ENCODE results near the gene ANKRD13B.

ANKRD13B gene

DNA sequence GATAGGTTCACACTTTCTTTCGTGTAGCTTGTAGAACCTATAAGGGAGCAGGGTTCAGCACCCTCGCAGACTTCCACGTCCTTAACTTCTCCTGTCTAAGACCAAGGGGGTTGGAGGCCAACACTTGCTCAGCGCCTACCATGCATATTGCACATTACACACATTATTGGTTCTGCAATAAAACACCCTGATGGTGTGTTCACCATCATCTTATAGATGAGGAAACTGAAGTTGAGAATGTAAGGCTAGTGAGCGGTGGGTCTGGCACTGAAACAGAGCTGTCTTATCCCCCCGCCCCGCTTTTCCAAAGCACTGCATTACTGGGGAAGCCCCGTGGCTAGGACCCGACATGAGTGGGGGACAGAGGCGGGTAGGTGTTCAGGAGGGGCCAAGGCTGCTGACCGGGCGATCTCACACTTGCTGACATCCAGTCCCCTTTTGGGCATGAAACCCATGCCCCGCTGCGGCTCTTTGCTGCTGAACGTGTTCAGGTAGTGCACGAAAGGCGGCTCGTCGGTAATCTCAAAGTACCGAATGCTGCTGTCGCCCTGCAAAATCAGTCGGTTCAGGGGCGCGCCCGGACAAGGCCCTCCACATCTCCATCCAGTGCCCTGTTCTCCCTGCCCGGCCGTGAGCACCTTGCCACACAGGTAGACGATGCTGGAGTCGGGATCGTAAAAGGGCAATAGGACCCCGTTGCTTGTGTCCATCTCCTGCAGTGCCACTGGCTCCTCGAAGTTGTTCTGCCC, 23.5 kb downstream of the ANKRD13B start:
- DNase-seq (ENCODE audit: low spot score) = no peak

GRCh38 chr17:29617125-29617480, 24.2 kb downstream of the ANKRD13B start:
- DNase-seq (ENCODE audit: low spot score) = peak; percentile 99

DNA sequence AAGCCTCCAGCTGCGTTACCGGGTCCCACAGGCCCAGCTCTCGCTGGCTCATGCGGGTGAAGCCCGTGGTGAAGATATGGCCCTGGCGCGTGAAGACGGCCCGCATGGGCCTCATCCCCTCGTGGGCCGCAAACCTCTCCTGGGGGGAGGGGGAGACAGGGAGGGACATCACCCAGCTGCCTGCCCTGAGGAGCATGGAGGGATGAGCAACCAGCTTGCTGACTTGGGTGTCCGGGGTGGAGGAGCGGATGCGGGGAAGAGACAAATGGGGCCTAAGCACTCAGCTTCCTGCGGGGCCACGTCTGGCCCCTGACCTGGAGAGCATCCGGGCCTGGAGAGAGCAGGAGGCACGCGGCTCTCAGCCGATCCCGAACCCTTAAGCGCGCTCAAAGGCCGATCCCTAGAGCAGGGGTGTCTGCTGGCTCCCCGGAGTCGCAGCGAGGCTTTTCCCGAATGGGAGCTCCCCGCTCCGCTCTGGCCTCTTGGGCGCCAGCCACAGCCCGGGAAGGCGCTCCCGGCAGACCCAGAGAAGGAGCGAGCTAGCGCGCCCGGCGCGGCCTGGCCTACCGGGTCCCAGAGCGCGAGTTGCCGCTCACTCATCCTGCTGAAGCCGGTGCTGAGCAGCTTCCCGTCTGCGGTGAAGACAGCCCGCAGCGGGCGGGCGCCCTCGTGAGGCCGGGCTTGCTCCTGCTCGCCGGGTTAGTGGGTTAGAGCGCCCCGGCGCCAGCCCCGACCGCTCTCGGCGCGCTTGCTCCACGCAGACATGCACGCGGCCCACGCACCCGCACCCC, 24.7 kb downstream of the ANKRD13B start:
- DNase-seq (ENCODE audit: low spot score) = peak; percentile 91

DNA sequence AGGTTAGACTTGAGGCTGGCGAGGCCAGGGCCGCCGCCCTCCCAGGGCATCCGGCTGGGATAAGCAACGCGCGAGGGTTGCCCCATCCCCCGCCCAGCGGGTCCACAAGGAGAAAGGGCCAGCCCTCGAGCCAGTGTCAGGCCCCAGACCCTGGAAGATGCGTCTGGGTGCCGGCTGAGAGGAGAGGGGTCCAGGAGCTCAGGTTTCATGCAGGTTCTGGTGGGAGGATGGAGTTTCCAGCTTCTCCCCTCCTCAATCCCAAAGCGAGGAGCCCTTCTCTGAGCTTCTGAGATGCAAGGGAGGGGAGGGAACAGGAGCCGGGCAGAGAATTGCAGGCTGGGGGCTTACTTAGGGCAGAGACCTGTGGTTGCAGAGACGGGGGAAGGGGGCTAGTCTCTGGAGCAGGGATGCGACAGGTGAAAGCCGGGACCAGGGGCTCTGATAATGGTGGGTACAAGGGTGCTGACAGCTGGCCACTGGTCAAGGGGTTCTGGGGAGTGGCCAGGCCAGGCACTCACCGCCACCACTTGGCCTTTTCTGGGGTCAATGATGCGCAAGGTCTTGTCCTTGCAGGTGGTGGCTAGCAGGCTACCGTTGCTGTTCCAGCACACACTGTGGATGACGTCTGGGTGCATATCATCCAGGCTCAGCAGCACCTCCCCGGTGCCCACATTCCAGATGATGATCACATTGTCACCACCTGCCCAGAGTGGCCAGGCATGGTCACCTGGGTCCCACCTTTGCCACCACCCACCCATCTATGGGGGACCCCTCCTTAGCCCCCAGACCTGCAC, 25.5 kb downstream of the ANKRD13B start:
- no peak for DNase-seq (ENCODE audit: low spot score)

GRCh38 chr17:29619251-29619650, 26.3 kb downstream of the ANKRD13B start:
- DNase-seq (ENCODE audit: low spot score) = peak; percentile 51

DNA sequence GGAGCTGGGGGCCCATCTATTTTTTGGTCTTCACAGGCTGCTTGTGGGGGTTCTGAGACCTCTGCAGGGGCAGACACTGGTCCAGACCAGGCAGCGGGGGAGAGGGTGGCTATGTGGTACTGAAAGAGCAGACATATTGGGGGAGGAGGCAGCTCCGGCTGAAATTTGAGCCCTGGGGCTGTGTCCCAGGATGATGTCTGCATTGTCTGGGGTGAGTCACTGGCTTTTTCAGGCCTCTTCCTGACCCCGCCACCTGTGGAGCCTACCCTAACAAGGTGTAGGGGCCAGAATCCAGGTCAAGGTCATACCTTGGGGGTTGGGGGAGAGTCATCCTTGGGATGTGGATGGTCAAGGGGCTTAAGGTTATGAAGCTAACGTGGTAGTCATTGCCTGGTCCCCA, 27.3 kb downstream of the ANKRD13B start:
- no peak for DNase-seq (ENCODE audit: low spot score)

- no peak for DNase-seq (ENCODE audit: low spot score)
These were observed 28.0 kb downstream of the ANKRD13B start for GRCh38 chr17:29620779-29621500.

DNA sequence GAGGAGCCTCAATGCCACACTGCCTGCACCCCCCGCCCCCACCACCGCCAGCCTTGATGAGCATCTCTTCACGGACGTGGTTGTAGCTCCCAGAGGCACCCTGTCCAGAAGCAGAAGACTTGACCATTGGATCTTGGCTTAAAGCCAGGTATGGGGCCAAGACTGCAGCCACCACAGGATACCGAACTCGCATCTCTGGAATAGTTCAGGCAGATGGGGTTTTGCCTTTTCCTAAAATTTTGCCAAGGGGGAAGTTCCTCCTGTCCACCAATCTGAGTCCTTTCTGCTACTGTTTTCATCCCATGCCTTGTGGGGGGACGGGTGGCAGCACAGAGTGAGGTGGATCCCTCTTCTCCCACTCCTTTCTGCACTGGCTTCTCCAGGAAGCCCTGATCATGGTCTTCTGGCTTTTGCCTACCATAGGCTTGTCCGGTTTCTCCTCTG, 28.8 kb downstream of the ANKRD13B start:
- peak; percentile 32 for DNase-seq (ENCODE audit: low spot score)

DNA sequence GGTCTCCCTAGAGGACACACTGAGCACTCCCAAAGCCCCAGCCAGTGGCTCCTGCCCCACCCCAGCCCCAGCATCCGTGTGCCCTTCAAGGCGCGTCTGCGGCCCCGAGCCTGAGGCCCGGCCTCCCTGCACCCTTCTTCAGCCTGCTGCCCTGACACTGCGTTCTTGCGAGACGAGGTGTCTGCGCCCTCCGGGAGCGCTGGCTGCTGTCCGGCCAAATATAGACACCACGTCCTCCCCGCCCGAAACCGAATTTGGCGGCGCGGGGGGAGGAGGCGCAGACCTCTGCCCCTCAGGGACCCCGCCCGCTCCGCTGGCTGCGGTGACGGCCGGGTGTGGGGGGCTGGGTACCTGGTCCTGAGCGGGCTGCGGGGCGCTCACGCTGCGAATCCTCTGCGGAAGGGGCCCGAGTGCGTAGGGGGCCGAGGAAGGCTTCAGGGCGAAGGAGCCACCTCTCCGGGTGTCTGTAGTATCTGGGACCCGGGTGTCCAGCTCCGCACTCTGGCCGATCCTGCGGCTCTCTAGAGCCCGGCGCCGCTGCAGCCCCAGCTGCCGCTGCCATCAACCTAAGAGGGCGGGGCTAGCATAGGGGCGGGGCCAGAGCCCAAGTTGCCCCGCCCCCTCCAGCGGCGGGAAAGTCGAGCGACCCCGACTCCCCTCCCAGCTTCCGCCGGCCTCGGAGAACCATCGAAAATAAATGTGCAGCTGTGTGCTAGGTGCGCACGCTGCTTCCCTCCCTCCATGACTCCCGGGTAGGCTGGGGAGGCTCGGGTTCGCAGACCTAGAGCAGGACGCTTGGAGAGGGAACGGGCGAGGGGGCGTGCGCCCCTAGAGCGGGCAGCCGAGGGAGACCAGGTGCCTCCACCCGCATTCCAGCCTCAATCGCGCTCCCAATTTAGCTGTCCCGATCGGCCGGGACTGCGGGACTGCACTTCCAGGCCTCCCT, 29.7 kb downstream of the ANKRD13B start, which contains the start of gene CORO6:
TSS of gene CORO6 (minus strand) at position 576 of the 946 bp plus-strand sequence. CDS start 1,491 bp downstream, outside the sequence.
- peak; percentile 76 for DNase-seq (ENCODE audit: low spot score)

DNA sequence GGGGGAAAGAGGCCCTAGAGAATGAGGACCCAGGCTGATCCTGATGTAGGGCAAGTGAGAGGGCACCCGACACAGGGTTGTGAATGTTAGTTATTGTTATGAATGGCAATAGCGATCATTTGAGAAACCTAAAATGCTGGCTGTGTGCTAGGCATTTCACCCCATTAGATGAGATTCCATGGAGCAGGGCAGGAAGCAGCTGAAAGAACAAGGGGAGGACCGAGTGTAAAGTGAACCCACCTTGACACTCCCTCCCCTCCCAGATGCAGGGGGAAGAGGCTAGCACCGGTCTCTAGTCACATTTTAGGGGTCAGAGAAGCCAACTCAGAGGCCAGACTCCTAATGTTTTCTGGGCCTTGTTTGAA, 30.3 kb downstream of the ANKRD13B start:
- DNase-seq (ENCODE audit: low spot score) = no peak

- DNase-seq (ENCODE audit: low spot score) = no peak
These were observed 31.7 kb downstream of the ANKRD13B start for GRCh38 chr17:29624586-29624985.

- DNase-seq (ENCODE audit: low spot score) = no peak
These were observed 32.3 kb downstream of the ANKRD13B start for GRCh38 chr17:29625037-29625750.

DNA sequence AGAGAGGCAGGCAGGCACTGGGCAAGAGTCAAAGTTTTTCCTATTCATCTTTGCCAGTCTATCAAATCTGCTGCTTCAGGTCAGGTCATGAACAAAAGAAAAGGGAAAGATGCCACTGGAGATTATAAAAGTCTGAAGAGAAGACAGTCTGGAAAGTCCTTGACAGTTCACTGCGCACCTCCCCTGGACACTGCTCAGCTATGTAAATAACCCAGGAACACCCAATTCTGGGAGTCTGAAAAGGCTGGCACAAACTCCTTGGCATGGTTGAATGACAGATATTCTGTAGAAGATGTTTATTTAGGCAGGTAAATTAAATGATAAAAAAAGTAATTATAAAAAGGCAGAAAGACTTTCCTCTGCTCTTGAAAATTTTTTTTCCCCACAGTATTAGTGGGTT, 35.0 kb downstream of the ANKRD13B start:
- no peak for DNase-seq (ENCODE audit: low spot score)

GRCh38 chr17:29628644-29629043, 35.7 kb downstream of the ANKRD13B start:
- no peak for DNase-seq (ENCODE audit: low spot score)

GRCh38 chr17:29629839-29630238, 36.9 kb downstream of the ANKRD13B start:
- no peak for DNase-seq (ENCODE audit: low spot score)

DNA sequence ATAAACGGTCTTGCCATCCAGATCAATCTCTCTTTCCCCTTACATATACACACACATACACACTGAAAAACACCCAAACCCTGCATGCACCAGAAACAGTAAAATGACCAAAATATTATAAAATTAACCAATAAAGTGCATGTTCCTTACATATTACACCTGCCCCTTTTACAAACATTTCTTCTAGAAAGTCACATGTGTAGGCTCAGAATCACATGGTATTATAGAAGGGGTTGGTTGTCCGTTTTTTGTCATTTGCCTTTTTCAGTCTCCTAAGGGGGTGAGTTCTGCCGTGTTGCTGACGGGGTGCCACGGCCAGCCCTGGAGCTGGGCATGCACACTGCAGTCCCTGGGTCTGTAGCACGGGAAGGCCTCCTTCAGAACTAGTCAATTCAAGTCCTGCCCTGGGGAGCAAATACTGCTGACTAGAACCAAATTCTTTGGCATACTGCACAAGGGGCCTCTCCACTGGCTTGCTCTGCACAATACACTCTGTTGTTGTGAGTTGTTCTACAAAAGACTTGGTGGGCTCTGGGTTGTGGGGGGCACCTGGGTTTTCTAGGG, 37.8 kb downstream of the ANKRD13B start:
- no peak for DNase-seq (ENCODE audit: low spot score)

DNA sequence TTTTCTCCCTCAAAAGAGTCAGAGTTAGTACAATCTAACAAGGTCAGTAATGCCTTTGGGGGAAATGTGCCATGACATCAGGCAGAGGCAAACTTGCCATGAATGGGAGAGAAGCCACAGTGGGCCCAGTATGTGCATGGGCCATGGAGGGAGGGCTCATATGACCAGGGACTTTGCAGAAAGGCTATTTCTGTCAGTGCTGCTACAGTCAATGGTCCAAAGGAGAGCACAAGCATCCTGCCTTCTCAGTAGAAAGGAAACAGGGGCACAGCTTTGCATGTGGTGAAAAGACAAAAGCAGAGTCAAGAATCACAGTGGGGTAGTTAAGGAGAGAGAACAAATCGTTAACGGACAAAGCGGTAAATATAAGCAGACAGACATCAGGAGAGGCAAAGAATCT, 41.0 kb downstream of the ANKRD13B start:
- DNase-seq (ENCODE audit: low spot score) = no peak

DNA sequence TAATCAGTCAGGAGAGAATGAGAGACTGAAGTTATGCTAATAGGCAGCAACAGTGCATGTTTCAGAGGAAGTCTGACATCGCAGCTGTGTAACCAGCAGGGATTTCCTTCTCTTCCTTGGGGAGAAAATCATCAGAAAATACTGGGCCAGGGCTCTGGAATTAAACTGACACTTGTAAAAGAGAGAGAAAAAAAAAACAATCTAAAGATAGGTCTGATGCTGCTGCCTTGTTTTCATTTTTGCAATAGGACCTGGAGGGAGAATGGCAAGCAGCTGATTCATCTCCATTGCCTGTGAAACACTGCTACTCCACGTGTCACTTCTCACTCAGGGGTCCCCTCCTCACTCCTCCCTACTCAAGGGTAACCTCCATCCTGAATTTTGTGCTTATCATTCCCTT, 47.5 kb downstream of the ANKRD13B start:
- no peak for DNase-seq (ENCODE audit: low spot score)

DNA sequence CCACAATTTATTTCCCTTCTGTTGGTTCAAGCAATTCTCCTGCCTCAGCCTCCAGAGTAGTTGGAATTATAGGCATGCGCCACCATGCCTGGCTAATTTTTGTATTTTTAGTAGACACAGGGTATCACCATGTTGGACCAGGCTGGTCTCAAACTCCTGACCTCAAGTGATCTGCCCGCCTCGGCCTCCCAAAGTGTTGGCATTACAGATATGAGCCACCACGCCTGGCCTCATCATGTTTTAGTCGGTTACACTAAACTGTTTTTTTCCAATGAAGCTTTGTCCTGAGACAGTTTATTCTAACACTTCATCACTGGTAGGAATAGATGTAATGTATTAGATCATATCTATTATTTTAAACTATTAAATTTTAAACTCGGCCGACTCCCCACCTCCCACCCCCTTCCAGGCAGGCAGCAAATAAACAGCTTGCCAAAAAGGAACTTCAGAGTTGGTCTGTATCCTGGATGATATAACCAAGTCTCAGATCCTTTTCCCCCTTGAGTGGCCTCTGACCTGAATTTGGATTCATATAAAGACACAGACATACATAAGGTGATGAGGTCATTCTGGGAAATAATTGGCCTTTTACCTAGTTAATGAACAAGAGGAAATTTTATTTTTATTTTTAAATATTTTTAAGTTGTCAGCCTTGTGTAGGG, 48.2 kb downstream of the ANKRD13B start:
- no peak for DNase-seq (ENCODE audit: low spot score)

Data from HuH-7 (cell line).